HG03045 (cell line): ENCODE measurements around the gene TTYH3.

Experiments used
- ATAC-seq: cut with Tn5 transposase; IDR thresholded peaks from one replicate; pipeline ENCODE4 v1.9.1; 2021; ENCODE audit warnings: mild to moderate bottlenecking, moderate library complexity; ENCODE audit not compliant: unreplicated experiment

The TTYH3 gene

DNA sequence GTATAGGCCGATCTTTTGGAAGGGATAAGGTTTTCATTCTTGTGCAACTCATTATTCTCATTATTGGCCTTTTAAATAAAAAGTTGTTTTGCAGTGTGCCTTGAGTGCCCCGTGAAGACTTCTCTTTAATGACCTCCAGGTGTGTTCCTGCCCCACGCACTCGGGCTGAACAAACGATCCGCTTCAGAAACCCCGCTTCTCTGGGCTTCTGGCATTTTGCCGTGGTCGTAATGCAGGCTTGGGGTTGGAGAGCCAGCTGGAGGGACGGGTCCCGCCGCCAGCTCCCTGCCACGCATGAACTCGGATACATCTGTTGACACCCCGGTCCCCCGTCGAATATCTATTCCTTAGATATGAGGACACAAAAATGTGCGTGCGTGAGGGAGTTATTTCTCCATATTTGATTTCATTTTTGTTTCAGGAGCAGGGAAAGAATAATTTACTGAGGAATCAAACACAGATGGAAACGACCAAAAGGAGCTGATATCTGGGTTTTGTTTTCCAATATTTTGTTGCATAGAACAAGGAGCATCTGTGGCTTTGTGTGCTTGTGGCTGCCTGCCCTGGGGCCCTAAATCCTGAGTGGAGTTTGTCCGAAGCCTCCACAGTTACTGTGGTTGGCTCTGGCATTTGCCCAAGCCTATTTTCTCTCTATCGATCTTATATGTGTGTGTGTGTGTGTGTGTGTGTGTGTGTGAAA lies 17.0 kb upstream of the TTYH3 start:
- no peak for ATAC-seq

DNA sequence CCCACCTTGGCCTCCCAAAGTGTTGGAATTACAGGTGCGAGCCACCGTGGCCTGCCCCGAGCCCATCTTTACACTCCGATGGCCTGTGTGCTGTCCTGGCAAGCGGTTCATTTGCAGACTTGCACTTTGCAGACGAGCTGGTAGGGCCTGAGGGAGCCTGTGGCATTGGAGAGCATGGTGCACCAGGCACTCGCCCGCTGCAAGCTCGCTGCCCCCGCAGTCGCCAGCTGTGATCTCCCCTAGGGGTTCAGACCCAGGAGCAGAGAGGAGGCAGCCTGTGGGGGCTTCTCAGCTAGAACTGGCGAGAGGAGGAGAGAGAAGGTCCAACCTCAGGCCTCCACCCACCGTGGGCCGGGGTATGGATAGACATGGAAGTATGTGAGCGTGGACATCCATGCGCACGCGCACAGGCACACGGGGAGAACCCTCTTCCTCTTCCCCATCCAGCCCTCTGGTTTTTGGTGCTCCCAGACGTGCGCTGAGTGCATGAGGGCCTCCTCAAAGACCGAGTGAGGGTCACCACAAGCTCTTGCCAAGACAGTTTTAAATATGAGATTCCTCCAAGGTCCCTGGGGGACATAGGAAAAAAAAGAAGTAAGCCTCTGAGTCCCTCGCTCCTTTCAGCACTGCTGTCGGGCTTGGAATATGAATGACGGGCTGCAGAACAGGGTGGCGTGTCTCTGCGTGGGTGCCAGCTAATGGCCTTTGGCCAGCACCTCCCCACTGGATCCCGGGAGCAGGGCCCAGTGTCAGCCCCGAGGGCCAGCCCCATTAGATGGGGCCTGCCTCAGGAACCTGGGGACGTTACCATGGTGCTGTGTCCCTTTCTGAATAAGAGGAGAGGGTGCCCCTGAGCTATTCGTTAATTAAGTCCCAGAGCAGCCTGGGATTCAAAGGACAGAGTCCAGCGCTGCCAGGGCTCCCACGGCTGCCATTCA lies 15.1 kb upstream of the TTYH3 start:
- no peak for ATAC-seq

DNA sequence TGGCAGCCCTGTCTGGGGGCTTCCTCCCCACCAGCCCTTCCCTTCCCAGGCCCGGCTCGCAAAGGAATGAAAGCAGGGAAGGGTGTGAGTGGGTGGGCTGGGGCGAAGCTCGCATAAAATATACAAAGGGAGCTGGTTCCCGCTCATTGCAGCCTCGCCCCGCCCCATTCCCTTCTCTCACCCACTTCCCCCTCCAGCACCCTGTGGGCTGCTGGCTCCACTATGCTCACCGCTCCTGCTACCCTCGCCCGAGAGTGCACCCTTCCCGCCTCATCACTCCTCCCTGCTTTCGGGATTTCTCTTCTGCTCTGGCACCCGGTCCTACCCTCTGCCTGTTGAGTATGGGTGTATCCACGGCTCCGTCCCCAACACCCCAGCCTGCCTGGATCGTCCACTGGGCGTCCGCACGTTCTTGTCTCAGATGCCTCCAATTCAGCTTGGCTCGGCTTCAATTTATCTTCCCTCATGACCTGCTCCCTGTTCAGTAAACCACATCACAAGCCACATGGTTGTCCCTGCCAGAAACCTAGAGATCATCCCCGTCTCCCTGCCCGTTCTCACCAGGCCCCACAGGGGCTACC lies 14.4 kb upstream of the TTYH3 start:
- ATAC-seq, result no peak

DNA sequence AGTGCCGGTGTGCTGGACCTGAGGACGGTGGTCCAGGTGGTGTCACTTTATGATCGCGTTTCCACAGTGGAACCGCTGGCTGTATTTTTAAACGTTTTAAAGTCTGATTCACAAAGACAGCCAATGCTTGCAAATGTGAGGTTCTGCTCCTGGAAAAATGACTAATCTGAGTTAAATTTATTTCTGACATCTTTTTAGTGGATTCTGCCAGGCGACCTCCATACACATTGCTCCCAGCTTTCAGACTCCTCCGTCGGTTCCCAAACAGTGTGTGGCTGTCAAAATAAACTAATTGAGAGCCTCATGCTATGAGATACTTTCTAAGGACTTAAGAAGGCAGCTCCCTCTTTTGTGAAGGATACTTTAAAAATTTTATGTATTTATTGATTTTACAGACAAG lies 12.7 kb upstream of the TTYH3 start:
- no peak for ATAC-seq

DNA sequence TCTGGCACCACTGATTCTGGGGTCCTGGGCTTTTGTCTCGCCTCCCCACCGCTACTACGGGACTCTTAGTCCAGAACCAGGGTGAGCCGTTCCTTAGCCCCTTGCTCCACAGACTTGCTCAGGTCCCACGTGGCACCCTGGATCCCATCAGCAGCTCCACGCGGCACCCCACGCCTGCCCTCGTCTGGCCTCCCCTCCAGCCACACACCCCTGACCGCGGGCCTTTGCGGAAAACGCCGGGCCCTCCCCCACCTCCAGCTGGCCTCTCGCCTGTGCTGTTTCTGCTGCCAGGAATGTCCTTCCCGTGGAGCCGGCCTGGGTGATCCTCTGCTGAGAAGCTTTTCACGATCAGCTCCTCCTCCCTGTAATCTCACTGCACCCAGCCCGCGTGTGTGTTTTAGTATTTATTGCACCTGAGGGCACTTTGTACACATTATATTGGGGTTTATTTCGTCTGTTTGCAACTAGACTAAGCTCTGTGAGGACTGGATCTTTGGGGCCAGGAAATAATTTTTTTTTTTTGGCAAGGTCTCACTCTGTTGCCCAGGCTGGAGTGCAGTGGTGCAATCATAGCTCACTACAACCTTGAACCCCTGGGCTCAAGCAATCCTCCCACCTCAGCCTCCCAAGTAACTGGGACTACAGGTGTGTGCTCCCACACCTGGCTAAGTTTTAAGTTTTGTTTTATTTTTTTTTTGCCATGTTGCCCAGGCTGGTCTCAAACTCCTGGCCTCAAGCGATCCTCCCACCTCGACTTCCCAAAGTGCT lies 10.5 kb upstream of the TTYH3 start:
- no peak for ATAC-seq

GRCh38 chr7:2621948-2622640 lies 9.7 kb upstream of the TTYH3 start:
- no peak for ATAC-seq

DNA sequence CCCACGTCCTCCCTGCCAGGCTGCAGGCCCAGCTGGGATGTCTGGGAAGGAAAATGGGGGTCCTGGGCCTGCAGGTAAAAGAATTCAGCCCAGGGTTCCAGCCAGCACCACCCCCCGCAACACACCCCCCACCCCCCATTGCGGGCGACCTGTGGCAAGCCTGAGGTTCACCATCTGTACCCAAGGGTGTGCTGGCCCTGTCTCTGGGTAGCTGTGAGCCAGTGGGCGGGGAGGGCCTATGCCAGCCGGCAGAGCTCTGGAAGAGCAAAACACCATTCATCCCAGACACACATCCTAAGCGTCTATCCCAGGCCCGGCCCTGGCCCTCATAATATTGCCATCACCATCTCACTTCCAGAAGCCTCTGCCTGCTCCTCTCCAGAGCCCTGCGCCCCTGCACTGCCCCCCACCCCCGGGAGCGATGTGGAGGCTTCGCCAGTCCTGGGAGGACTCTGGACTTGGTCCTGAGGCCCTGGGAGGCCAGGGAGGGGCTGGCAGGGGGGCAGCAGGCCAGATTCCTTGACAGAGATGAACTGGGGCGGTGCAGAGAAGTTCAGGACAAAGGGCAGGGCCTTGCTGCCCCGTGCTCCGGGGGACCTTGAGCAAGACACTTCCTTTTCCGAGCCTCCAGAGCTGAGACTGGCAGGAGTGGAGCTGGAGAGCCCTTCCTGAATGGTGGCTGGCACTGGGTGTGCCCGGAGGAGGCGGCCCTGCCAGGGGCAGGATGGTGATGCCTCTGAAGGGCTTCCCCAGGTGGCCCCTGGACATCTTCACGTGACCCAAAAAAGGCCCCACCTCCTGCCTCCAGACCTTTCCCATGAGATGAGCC lies 8.7 kb upstream of the TTYH3 start:
- ATAC-seq, result no peak

GRCh38 chr7:2623698-2624014 lies 8.1 kb upstream of the TTYH3 start:
- no peak for ATAC-seq

GRCh38 chr7:2624293-2624886 lies 7.4 kb upstream of the TTYH3 start:
- no peak for ATAC-seq

DNA sequence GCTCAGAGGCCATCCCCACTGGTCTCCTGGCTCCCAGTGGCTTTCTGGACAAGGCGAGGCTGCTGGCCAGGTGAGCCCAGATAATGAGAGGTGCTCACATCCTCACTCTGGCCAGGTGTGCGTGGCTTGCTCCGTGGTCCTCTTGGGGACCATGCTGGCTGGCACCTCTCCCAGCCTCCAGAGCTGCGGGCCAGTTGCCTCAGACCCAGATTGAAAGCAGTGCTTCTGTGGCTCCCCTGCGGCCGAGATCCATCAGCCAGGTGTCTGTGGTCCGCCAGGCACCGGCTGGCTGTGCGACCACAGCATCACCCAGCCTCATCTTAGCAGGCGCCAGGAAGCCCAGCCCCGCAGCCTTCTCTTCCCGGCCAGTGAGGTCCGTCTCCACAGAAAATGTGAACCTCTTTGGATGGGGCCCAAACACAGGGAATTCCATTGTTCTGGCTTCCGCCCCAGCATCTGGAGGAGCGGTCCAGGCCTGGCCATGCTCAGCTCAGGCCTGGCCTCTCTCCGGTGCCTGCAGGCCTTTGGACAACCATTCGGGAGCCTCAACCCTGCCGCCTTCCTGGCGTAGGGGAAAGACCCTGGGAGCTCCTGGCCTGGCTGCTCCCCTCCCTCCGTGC lies 5.2 kb upstream of the TTYH3 start:
- no peak for ATAC-seq

GRCh38 chr7:2627258-2628129 lies 4.3 kb upstream of the TTYH3 start:
- no peak for ATAC-seq

- no peak for ATAC-seq
Measured at GRCh38 chr7:2628130-2628482, 3.7 kb upstream of the TTYH3 start.

- ATAC-seq, result no peak
Measured at GRCh38 chr7:2628891-2629290, 2.9 kb upstream of the TTYH3 start.

DNA sequence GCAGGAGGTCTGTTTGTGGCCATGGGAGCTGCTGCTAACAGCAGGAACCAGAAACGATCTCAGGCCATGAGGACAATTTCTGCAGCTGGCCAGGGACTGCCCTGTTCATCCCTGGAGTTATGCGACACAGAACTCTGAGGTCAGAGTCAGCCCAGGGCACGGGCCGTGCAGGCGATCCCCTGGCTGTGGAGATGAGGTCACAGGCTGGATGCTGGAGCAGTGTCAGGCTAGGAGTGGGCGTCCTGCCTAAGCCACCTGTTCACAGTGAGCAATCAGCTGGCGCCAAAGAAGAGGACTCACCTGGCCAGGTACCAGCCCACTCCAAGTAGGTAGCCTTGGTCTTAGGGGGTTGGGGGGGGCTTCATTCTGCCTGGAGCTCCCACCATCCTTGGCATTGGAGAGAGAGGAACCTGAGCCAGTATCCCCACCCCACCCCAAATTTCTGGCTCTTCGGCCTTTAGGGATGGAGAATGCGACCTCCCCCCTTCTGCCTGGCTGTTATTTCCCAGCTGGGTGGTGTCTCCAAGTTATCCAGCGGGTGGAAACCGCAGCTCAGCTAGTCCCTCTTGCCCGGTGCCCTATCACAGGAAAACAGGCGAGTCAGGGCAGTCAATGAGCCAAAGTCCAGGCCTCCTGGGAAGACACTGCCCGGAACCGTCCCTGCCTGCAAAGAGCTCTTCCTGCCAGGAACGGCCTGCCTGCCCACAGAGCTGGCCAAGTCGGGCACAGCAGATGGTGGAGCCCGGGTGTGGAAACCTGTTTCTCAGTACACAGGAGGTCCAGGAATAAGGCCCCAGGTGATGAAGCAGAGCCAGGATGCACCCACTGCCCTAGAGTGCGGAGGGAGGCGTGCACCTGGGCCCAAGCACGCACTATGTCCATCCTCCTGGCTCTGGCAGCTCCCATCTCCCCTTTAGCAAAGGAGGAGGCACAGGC lies 1.8 kb upstream of the TTYH3 start:
- ATAC-seq, result no peak

DNA sequence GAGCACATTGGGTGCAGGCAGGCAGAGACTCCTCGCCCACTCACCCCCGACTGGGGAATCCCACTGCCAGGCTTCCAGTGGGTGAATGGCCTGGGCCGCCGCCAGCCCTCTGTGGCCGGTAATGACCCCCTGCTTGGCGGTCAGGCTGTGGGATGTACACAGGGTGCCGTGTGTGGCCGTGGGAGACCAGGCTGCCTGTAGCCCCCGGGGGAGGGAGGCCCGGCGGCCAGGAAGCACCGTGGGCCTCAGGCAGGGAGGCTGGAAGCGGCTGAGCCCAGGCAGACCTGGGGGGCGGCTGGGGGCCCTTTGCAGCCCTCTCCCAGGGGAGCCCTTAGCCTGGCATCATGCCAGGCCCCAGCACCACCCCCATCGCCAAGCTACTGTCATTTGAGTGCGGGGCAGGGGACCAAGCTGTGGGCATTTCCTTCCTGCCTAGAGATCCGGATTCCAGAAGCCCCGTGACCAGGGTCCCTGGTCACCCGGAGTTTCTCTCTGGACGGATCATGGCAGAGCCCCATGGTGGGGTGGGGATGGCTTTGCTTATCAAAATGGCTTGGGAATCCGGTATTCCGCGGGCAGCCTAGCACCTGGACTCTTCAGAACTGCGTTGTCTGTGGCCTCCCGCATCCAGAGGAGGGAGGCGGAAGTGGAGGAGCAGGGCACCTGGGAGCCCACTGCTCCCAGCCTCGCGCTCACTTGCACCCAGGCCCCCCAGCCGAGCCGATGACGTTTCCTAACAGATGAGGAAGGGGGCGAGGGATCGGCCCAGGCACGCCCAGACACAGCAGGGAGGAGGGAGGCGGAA lies 1.1 kb downstream of the TTYH3 start:
- no peak for ATAC-seq

- no peak for ATAC-seq
Measured at GRCh38 chr7:2633538-2634266, 1.9 kb downstream of the TTYH3 start.
